Activated T-cell treated with anti-CD3 and anti-CD28 coated beads for 4 hours (primary cell): Measurements from ENCODE around the gene CDO1.
"Not testable (repeated sequence)": the region's sequence is repeated elsewhere in the genome, so short reads cannot be mapped to it uniquely, and the experiment has no call there.

ENCODE experiments used
- DNase-seq: peaks from one replicate; pipeline ENCODE4 v3.0.0-alpha.2; 2020

CDO1 gene

DNA sequence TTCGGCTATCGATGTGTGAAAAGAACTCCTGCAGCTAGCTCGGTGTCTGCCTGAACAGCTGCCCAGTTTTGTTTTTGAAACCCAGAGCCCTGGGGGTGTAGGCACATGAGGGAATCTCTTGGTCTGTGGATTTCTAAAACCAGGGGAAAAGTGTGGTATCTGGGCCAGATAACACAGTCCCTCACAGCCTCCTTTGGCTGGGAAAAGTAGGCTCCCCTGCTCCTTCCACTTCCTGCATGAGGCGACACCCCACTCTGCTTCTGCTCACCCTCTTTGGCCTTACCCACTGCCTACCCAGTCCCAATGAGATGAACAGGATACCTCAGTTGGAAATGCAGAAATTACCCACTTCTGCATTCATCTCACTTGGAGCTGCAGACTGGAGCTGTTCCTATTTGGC, 9.5 kb upstream of the CDO1 start:
- no peak for DNase-seq

DNA sequence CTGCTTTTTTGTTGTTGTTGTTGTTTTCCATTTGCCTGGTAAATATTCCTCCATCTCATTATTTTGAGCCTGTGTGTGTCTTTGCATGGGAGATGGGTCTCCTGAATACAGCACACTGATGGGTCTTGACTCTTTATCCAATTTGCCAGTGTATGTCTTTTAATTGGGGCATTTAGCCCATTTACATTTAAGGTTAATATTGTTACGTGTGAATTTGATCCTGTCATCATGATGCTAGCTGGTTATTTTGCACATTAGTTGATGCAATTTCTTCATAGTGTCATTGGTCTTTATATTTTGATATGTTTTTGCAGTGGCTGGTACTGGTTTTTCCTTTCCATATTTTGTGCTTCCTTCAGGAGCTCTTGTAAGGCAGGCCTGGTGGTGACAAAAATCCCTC, 8.5 kb upstream of the CDO1 start:
- not testable (repeated sequence) for DNase-seq

- no peak for DNase-seq
These were observed 4.4 kb upstream of the CDO1 start for GRCh38 chr5:115820846-115821245.

DNA sequence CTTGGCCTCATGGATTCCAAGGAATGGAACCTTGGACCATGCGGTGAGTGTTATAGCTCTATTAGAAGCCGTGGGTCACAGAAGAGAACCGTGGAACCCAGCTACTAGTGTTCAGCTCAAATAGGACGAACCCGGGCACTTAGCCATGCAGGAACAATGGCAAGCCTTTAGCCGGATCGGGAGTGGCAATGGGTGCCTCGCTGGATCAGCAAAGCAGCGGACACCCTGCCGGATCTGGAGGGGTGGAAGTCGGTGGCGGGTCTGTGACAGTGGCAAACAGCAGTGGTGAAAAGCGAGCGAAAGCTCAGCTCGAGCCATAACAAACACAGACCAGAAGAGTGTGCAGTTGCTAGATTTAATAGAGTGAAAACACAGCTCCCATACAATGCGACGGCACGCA, 2.4 kb upstream of the CDO1 start:
- DNase-seq: no peak

GRCh38 chr5:115817386-115817785, 927 bp upstream of the CDO1 start:
- no peak for DNase-seq

DNA sequence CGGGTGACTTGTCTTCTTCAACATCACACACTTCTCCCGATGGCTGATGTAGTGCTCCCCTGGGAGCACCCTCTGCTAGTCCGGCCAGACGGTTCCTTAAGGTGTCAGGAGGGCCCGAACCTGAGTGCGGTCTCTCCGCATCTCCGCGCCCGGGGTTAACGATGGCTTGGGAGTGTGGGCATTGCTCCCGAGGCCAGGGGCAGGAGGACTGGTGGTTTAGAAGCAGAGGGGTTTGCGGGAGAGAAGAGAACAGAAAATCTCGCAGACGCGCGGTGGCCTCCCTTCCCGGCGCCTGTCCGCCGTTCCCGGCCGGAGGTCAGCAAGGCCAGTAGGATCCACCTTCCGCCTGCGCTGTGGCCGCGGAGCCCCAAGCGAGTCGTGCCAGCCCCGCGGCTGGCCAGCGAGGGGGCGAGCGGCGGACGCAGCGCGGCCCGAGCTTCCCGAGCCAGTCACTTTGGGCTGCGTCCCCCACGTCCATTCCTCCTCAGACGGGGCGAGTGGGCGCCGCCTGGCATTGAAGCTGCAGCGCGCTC, 700 bp downstream of the CDO1 start:
- no peak for DNase-seq

GRCh38 chr5:115815006-115815692, 1.3 kb downstream of the CDO1 start:
- DNase-seq: no peak

DNA sequence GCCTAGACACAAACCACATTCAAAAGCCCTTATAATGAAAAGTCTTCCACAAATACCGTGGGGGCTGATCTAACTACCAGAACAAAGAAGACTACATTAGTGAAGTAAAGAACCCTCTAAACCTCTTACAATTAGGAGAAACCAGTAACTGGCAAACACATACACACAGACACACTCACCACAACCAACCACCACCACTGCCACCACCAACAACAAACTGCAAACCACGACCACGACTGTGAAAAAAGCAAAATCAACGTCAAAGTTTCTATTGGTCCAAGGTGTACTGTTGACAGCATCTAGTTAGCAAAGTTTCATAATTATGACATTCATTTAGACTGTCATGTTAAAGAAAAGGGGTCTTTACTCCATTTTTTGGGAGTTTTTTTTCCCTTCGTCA, 2.7 kb downstream of the CDO1 start:
- no peak for DNase-seq

- DNase-seq: no peak
These were observed 4.1 kb downstream of the CDO1 start for GRCh38 chr5:115812372-115812771.

GRCh38 chr5:115811406-115811805, 5.1 kb downstream of the CDO1 start:
- no peak for DNase-seq

GRCh38 chr5:115810761-115811160, 5.7 kb downstream of the CDO1 start:
- no peak for DNase-seq

- no peak for DNase-seq
These were observed 6.5 kb downstream of the CDO1 start for GRCh38 chr5:115809946-115810345.

DNA sequence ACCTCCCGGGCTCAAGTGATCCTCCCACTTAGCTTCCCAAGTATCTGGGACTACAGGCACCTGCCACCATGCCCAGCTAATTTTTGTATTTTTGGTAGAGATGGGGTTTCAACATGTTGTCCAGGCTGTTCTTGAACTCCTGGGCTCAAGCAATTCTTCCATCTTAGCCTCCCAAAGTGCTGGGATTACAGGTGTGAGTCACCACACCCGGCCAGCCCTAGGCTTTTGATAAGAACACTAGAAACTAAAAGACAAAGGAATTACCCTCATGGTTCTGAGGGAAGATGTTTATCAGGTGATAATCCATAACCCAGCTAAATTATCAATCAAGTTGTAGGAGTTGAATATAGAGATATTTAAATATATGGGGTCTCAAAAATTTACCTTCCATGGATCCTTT, 8.4 kb downstream of the CDO1 start:
- not testable (repeated sequence) for DNase-seq

- DNase-seq: no peak
These were observed 8.8 kb downstream of the CDO1 start for GRCh38 chr5:115807654-115808052.

DNA sequence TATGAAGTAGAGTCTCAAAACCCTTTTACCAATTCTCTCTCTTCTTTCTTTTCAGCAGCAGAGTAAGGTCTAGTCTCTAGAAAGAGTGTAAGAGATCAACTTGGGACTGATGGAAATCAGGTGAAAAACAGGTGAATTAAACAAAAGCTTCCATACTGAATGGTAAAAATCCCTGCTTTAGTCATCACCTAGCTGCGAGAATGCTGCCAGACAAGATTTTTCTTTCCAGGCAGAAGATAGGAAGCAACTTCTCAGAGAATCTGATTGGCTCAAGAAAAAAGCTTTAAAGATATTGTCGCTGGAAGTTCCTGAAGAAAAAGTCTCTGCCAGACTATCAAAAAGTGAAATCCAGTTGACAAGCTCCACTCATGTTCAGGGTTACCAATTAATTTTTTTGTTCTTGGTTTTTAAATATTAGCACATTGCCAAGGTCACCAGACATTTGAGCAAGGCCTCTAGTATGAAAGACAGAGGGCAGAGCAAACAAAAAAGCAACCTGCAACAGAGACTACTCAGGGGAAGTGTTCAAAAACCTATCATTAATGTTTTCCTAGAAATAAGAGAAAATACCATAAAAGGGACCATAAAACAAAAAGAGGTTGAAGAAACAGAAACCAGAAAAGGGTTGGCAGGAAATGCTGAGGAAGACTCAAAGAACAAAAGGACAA, 9.3 kb downstream of the CDO1 start:
- no peak for DNase-seq

GRCh38 chr5:115801984-115802383, 14.5 kb downstream of the CDO1 start:
- DNase-seq: no peak

DNA sequence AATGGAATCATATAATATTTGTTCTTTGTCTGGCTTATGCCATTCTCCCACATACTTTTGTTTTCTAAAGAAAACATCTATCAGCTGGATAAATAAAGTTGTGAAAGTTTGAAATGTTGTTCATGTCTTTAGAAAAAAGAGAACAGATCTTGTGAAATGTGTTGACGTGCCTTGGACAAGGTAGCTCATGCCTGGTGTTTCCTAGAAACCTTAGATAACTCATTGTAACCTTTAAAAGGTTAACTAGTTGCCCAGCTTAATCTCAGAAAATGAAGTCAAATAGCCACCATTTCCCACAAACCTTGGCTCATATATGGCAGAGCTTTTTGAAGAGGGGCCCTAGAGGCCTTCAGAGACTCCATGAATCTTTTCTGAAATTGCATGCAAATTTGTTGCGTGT, 15.3 kb downstream of the CDO1 start:
- DNase-seq: no peak

GRCh38 chr5:115800108-115800507, 16.4 kb downstream of the CDO1 start:
- no peak for DNase-seq

DNA sequence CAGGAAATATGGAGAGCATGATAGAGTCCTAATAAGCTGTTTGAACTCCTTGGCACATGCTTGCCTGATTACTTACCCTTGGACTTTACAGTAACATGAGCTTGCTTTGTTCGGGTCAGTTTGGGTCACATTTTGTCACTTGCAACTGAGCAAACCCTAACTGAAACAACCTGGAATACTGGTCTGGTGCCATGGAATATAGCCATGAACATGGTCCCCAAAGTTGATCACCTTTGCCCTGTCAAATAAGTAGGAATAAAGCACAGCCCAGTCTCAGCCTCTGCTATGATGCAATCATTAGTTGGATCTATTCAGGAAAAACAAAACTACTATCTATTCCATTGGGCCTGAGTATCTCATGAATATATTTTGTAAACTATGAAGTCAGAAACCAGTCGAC, 18.2 kb downstream of the CDO1 start:
- DNase-seq: no peak

DNA sequence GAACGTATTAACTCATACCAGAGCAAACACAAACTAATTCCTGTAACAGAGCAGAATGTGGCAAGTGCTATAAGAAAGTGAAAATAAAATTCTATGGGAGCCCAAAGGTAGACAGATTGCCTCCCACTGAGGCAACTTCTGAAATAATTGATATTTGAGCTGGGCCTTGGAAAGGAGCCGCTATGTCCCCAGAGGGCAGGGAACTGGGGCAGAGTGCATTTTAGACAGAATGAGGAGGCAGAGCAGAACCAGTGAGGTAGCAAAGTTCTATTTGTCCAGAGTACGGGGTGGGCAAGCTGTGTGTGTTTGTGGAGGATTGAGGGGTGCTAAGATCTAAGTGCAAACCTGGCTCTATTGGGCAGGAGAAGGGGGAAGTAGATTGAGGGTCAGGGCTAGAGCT, 19.8 kb downstream of the CDO1 start:
- no peak for DNase-seq

DNA sequence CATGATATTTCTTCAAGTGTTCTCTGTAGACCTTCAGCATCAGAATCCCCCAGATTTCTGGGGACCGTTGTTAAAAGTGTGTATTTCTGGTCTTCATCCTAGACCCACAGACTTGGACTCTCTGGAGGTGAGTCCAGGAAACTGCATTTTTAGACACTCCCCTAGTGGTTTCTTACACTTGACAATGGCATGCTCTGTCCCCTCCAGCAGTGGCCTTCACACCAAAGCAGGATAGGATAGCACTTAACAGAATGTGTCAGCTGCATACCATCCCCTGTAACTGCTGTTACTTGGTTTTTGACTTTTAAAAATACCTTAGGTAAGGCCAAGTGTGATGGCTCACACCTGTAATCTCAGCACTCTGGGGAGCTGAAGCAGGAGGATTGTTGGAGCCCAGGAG, 20.8 kb downstream of the CDO1 start:
- no peak for DNase-seq

- DNase-seq: no peak
These were observed 28.0 kb downstream of the CDO1 start for GRCh38 chr5:115788440-115788839.

- DNase-seq: no peak
These were observed 29.0 kb downstream of the CDO1 start for GRCh38 chr5:115787426-115787825.

- no peak for DNase-seq
These were observed 30.9 kb downstream of the CDO1 start for GRCh38 chr5:115785381-115786065.
